Esophagus muscularis mucosa (tissue), 4 donors: ENCODE results near the gene VWA5B2.

Experiments
- EP300 ChIP-seq: sonication (generic); formaldehyde crosslinking; IDR thresholded peaks from one replicate; pipeline ENCODE4 v1.6.1; 2017; ENCODE audit warnings: antibody characterized with exemption
- POLR2A ChIP-seq: fragments of 450-650 bp; IDR thresholded peaks from one replicate; pipeline ENCODE4 v1.6.1; 2017; ENCODE audit warnings: antibody characterized with exemption, moderate library complexity, mild to moderate bottlenecking, low read depth
- POLR2AphosphoS5 ChIP-seq, 2 donors: sonication (generic); formaldehyde crosslinking; IDR thresholded peaks; one replicate each; pipeline ENCODE4 v1.6.1; 2017; ENCODE audit warnings: antibody characterized with exemption in 2 of 2
- TF ChIP-seq, protein P1 (sequence below), 3 experiments: fragments of 200-600 bp in 2 of 3; fragments of 450-650 bp in 1 of 3; sonication (generic) in 2 of 3; IDR thresholded peaks; one replicate each; pipeline ENCODE4 v1.5.1; 2017 to 2019; ENCODE audit warnings: antibody characterized with exemption in 3 of 3, mild to moderate bottlenecking in 2 of 3, moderate library complexity in 1 of 3

GRCh38 chr3:184257083-184257915 is 27.9 kb downstream of the VWA5B2 start:
- no peak for TF ChIP-seq POLR2A
- TF ChIP-seq, protein P1, sequence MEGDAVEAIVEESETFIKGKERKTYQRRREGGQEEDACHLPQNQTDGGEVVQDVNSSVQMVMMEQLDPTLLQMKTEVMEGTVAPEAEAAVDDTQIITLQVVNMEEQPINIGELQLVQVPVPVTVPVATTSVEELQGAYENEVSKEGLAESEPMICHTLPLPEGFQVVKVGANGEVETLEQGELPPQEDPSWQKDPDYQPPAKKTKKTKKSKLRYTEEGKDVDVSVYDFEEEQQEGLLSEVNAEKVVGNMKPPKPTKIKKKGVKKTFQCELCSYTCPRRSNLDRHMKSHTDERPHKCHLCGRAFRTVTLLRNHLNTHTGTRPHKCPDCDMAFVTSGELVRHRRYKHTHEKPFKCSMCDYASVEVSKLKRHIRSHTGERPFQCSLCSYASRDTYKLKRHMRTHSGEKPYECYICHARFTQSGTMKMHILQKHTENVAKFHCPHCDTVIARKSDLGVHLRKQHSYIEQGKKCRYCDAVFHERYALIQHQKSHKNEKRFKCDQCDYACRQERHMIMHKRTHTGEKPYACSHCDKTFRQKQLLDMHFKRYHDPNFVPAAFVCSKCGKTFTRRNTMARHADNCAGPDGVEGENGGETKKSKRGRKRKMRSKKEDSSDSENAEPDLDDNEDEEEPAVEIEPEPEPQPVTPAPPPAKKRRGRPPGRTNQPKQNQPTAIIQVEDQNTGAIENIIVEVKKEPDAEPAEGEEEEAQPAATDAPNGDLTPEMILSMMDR (IDR thresholded peaks at IDR 0.05) = no peak
- no peak for TF ChIP-seq EP300
- no peak for TF ChIP-seq POLR2AphosphoS5 (IDR thresholded peaks at IDR 0.05)
